ENCODE results near the gene SERPINE3.

DNA sequence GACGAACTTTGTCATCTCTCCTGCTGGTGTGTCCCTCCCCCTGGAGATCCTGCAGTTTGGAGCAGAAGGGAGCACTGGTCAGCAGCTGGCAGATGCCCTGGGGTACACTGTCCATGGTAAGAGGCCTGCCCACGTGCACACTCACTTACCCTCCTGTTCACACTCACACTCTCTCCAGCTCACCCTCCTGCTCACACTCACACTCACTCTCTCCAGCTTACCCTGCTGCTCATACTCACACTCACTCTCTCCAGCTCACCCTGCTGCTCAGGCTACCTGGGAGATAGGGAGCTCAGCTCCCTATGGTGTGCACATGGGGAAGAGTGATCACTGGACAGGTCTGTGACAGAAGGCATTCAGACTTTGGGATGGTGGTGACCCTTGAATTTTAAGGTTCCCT is 1.7 kb downstream of the SERPINE3 start:
- TF ChIP-seq, protein P1, sequence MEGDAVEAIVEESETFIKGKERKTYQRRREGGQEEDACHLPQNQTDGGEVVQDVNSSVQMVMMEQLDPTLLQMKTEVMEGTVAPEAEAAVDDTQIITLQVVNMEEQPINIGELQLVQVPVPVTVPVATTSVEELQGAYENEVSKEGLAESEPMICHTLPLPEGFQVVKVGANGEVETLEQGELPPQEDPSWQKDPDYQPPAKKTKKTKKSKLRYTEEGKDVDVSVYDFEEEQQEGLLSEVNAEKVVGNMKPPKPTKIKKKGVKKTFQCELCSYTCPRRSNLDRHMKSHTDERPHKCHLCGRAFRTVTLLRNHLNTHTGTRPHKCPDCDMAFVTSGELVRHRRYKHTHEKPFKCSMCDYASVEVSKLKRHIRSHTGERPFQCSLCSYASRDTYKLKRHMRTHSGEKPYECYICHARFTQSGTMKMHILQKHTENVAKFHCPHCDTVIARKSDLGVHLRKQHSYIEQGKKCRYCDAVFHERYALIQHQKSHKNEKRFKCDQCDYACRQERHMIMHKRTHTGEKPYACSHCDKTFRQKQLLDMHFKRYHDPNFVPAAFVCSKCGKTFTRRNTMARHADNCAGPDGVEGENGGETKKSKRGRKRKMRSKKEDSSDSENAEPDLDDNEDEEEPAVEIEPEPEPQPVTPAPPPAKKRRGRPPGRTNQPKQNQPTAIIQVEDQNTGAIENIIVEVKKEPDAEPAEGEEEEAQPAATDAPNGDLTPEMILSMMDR (conservative IDR thresholded peaks at IDR 0.05), result no peak
- TF ChIP-seq EZH2 (IDR thresholded peaks at IDR 0.05; ENCODE audit: low read depth), result no peak

All from PC-9 (cell line).